NAMALWA (cell line): Measurements from ENCODE around the gene AANAT.

Source experiments
- DNase-seq: peaks from one replicate; pipeline ENCODE4 v3.0.0-alpha.2; 2015; ENCODE audit warnings: low spot score

Gene AANAT

DNA sequence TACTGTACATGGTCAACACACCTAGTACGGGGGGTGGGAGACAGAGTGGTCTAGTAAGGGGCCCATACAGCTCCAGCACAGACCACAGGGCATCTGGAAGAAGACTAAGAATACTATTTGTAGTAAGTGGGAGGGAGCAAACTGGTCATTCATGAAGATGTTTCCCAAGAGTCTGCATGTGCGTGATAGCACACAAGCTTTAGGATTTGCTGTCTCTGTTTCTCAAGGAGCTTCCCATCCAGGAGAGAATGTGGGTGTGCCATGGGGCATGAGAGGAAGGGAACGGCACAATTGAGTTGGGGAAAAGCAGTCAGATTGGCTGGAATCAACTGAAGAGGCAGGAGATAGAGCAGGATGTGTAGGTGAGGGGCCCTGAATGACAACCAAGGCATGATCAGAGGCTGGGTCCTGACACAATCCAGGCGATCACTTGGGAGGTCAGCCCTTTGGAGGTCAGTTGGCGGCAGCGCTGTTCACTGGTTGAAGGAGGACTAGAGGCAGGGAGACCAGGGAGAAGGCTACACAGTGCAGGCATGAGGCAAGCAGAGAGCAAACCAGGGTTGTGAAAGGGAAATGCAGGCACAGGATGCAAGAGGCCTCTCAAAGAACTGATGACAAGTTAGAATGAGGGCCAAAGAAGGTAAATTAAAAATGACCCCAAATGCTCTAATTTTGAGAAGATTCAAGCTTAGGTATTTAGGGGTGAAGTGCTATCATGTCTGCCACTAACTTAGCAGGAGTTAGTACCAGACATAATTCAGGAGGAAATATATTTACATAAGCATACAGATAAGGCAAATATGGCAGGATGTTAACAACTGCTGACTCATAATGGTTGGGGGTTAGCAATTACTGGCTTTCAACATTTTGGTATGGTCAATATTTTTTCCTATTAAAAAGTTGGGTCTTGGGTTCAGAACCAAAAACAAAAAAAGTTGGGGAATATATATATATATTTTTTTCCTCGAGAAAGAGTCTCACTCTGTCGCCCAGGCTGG is 24.8 kb upstream of the AANAT start:
- DNase-seq, result no peak

DNA sequence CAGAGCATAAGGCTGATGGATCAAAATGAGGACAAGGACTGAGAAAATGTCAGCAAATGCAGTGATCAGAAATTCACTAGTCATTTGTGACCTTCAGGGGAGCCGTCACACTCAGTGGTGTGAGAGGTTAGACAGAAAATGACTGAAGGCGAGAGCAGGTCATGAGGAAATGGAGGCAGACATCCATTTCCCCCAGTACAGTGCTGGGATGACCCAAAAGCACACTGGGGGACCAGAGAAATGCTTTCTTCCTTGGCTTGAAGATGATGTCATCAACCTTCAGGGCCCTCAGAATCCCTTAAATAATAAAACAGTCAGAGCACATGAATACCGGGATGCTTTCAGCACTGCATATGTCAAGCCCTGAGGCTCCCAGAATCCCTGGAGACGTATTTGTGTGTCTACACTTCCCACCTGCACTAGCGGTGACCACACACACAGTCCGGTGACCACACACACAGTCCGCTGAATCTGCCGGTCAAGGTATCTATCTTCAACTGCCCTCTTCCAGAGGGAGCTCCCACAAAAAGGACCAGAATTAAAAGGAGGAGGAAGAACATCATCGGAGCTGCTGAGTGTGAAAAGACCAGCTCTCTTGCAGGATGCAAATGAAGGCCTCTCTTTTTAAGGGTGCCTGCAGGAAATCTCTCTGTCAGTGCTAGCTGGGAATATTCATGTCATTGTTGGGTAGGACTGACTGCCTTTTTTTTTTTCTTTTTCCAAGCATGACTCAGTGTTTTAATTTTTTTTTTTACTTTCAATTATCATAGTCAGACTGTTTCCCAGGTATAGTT is 22.7 kb upstream of the AANAT start:
- no peak for DNase-seq

DNA sequence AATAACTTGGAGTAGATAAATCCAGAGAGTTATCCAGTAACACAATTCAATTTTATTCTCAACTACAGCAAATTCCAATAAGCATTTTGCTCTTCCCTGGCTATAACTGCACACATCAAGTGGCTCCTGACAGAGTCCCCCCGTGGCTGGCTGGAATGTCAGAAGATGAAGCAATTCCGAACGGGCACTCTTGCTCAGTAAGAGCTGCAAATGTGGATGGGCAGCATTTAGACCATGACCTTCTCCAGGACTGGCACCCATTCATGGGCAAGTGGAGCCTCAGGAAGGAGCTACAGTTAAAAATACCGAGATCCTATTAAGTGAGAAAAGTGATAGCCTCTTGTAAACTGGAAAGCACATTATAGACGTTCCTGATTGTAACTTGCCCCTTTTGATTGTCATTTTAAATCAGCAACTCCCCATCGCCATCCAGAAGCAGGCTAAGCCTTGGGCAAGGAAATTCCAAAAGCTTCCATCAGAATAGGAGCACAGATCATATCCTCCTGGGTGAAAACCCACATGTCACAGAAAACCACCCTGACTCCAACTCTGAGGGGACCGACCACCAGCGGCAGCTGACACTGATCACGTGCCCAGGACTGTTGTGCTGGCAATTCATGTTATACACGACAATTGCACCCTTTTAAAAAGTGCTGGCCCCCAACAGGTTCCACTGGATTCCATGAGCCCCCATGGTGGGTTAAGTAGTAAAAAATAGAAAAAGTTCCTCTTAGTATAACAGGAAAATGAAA is 21.5 kb upstream of the AANAT start:
- no peak for DNase-seq

- no peak for DNase-seq
These were observed 20.8 kb upstream of the AANAT start for GRCh38 chr17:76446449-76447231.

DNA sequence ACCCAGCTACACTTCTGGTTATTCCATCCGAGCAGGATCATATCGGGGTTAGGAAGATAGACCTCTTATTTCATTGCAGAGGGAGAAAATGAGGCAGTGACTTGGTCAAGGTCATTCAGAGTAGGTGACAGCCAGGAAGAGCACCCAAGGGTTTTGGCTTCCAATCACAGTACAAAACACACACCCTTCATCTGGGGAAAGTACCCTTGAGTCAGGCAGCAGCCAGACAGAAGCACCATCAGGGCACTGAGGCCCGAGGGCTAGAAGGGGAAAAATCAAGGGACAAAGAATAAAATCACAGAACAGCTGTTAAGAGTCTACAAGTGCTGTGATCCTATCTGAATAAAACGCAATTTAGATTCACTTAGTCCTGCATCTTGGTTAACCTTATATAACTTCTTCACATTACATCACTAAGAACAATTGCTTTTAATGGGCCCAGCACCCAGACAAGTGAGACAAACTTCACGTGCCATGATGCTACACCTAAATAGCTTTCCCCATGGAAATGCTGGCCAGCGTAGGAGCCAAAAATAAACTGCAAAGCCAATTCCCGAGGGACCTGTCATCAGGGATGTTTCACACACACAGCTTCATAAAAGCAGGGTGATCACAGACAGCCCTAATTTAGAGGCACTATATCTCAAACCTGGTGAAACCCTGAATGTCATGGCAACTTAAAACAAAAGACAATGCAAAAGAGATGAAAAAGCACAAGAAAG is 19.3 kb upstream of the AANAT start:
- no peak for DNase-seq

GRCh38 chr17:76449126-76449525 is 18.3 kb upstream of the AANAT start:
- DNase-seq, result no peak

- no peak for DNase-seq
These were observed 15.9 kb upstream of the AANAT start for GRCh38 chr17:76451506-76451905.

DNA sequence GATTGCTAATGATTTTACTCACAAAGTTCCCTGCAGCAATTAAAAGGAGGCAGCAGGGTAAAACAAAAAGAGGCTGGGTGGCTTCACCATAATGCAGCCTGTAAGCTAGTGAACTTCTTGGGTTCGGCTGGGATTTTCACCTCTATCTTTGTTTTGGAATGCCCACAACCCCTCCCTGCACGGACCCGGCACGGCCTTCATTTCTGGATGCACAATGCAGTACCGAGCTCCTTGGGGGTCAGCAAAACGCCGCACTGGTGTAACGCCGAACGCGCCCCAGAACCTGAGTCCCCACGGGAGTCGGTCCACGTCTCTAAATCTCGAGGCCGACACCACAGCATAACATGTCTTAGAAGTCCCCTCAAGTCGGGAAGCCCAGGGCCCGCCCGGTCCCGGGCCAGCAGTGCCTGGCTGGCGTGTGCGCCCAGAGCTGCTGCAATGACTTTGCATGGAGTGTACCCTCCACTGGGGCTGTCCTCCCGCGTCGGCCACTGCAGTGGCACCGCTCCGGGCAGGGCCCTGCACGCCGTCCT is 15.2 kb upstream of the AANAT start:
- peak; percentile 32 for DNase-seq

DNA sequence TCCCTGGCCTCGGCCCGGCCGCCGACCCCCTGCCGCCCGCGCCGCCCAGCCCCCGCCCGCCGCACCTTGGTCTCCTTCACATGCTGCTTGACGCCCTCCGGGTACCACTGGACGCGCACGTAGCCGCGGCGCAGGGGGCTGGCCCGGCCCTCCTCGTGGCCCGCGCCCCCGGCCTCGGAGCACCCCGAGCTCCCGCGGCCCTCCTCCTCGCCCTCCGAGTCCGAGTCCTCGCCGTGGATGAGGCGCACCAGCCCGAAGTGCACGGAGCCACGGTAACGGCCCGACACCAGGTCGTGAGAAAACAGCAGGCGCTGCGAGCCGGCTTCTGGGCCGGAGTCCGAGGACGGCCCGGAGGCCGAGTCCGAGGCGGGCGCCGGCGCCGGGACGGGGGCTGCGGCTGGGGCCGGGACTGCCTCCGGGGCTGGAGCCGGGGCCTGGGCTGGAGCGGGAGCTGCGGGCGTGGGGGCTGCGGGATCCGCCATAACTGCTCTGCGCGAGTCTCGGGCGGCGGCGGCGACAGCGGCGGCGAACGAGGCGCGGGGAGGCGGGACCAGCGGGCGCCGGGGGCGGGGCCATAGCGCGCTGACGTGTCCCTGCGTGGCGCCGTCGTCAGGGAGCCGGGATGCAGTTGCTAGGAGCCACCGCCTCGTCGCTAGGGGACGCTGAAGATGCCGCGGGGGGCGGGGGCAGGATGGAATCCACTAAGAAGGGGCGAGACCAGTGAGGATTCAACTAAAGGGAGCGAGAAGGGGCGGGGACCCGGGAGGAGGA is 14.6 kb upstream of the AANAT start, which contains the start of gene UBE2O:
Gene UBE2O, minus strand, starts transcription at position 493 of the 771 bp plus-strand sequence. Its CDS starts 11 bp downstream, at position 482.
- DNase-seq, result peak; percentile 95

DNA sequence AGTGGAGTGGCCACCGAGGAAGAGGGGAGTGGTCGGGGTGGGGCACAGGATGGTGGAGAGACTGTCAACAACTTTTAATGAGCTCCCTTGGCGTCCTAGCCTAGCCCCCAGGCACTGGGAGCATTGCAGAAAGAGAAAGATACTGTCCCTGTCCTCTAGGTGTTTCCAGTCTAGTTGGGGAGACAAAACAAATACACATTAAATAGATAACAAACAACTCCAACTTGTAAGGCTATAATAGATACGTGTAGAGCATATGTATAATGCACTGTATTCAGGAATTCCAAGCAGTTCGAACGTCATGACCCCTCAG is 14.0 kb upstream of the AANAT start:
- no peak for DNase-seq

- DNase-seq, result peak; percentile 69
These were observed 8.6 kb upstream of the AANAT start for GRCh38 chr17:76458580-76459490.

- DNase-seq, result no peak
These were observed 7.7 kb upstream of the AANAT start for GRCh38 chr17:76459674-76460073.

DNA sequence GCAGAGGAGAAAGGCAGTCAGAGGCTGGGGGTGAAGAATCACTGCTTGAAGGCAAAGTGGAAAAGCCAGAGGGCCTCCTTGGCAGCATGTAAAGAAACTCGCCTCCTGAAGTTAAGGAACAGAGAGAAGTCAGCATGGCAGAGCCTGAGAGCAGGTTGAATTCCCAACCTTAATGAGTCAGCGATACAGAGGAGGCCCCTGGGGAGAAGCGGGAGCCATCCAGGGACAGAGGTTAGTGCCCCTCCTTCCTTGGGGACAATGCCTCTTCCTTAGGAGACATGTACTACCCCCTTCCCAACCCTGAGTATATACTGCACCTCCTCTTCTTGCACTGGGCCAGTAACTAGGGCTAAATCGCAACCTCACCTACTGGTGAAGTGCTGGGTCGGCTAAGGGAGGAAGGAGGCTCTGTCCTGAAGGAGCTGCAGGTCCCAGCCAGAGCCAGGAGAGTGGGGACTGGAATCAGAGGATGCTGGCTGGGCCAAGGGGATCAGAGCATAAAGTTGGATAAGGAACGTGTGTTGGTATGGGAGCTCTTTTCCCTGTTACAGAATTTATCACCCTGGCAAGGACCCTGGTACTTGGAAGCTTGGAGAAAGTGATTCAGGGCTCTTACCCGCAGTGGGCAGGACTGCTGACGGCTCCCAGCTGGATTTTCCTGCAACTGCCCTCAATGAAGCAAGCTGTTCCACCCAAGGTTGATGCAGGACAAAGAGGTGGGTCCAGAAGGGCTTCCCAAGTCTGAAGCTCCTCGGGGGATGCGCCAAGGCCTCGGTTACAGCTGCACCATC is 5.4 kb upstream of the AANAT start:
- DNase-seq, result no peak

- no peak for DNase-seq
These were observed 4.7 kb upstream of the AANAT start for GRCh38 chr17:76462556-76463290.

DNA sequence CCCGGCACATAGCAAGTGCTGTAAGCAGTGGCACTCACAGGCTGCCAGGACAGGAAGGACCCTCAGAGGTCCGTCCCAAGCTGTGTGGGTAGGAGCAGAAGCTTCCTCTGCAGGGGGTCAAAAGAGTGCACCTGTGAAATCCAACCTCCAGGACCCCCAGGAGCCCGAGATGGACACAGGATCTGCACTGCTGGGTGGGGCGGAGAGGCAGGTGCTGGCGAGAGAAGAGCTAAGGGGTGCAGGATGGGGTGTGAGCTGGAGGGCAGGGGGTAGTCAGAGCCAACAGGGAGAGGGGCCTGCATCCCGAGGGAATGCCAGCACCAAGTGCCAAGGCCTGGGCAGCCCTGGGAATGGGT is 650 bp upstream of the AANAT start:
- no peak for DNase-seq

- DNase-seq, result no peak
These were observed 618 bp downstream of the AANAT start for GRCh38 chr17:76467809-76468633.
